Neural progenitor cell (in vitro differentiated cells): ENCODE results near the gene PTPRK. TPM values are rescaled to one million over a fixed set of nuclear protein-coding genes. Genes with fewer than 3 reads are reported as not detected.

Source experiments
- DNase-seq: peaks from one replicate; pipeline ENCODE4 v3.0.0-alpha.2; 2016; ENCODE audit warnings: low spot score
- H2AFZ ChIP-seq: fragments of 200-600 bp; sonication (generic); replicated peaks from 2 replicates; pipeline ENCODE4 v1.6.1; 2016; ENCODE audit warnings: antibody characterized with exemption
- H3F3A ChIP-seq: fragments of 200-600 bp; sonication (generic); 2 replicates; pipeline ENCODE4 v1.6.1; 2016; ENCODE audit warnings: antibody characterized with exemption, low read depth
- H3K27ac ChIP-seq: fragments of 200-600 bp; sonication (generic); 2 replicates; pipeline ENCODE4 v1.5.1; 2016; ENCODE audit warnings: mild to moderate bottlenecking
- H3K27me3 ChIP-seq: fragments of 200-600 bp; sonication (generic); 2 replicates; pipeline ENCODE4 v1.6.1; 2016; ENCODE audit warnings: mild to moderate bottlenecking, moderate library complexity
- H3K36me3 ChIP-seq: fragments of 200-600 bp; sonication (generic); 2 replicates; pipeline ENCODE4 v1.5.1; 2016
- H3K4me1 ChIP-seq: fragments of 200-600 bp; sonication (generic); 2 replicates; pipeline ENCODE4 v1.6.1; 2016; ENCODE audit warnings: mixed run types
- H3K4me2 ChIP-seq: fragments of 200-600 bp; sonication (generic); 2 replicates; pipeline ENCODE4 v1.6.1; 2016
- H3K4me3 ChIP-seq: fragments of 200-600 bp; sonication (generic); 2 replicates; pipeline ENCODE4 v1.5.1; 2016
- H3K79me2 ChIP-seq: fragments of 200-600 bp; sonication (generic); 2 replicates; pipeline ENCODE4 v1.6.1; 2016; ENCODE audit warnings: low read depth
- H3K9ac ChIP-seq: fragments of 200-600 bp; sonication (generic); 2 replicates; pipeline ENCODE4 v1.6.1; 2016
- H3K9me3 ChIP-seq: fragments of 200-600 bp; sonication (generic); 2 replicates; pipeline ENCODE4 v1.5.1; 2016; ENCODE audit warnings: low read depth
- H4K20me1 ChIP-seq: fragments of 200-600 bp; sonication (generic); 2 replicates; pipeline ENCODE4 v1.6.1; 2016; ENCODE audit warnings: low read depth
- H3K27ac Mint-ChIP-seq: 3 replicates; pipeline ENCODE4 v1.8.0; 2021; ENCODE audit warnings: mixed read lengths
- H3K27me3 Mint-ChIP-seq: 2 replicates; pipeline ENCODE4 v1.8.0; 2022; ENCODE audit warnings: low read depth, mild to moderate bottlenecking, inconsistent platforms, moderate library complexity, mixed read lengths; ENCODE audit not compliant: insufficient read depth
- H3K36me3 Mint-ChIP-seq: 3 replicates; pipeline ENCODE4 v1.8.0; 2021; ENCODE audit warnings: mixed read lengths
- H3K4me1 Mint-ChIP-seq: 3 replicates; pipeline ENCODE4 v1.8.0; 2021; ENCODE audit warnings: mixed read lengths
- H3K4me3 Mint-ChIP-seq: 3 replicates; pipeline ENCODE4 v1.8.0; 2021; ENCODE audit warnings: mild to moderate bottlenecking, moderate library complexity, mixed read lengths
- H3K9me3 Mint-ChIP-seq: 3 replicates; pipeline ENCODE4 v1.8.0; 2020; ENCODE audit warnings: mixed read lengths
- CTCF ChIP-seq: fragments of 200-600 bp; sonication (generic); IDR thresholded peaks from 2 replicates; pipeline ENCODE4 v1.5.1; 2017; ENCODE audit warnings: antibody characterized with exemption, mild to moderate bottlenecking
- EZH2 ChIP-seq: fragments of 200-600 bp; sonication (generic); IDR thresholded peaks from 2 replicates; pipeline ENCODE4 v1.6.1; 2017; ENCODE audit warnings: antibody characterized with exemption, mild to moderate bottlenecking, moderate library complexity
- EZH2phosphoT487 ChIP-seq: fragments of 200-600 bp; sonication (generic); IDR thresholded peaks from 2 replicates; pipeline ENCODE4 v1.6.1; 2017; ENCODE audit warnings: antibody characterized with exemption
- total RNA-seq: library from RNA; depleted of rRNA; stranded (reverse); fragments of >200 nt; gene quantifications from 2 replicates; pipeline ENCODE4 v1.2.3, GENCODE V29; 2015; ENCODE audit warnings: low replicate concordance

PTPRK gene
- total RNA-seq, 1 donor from 2014 or later = 35.0 TPM

DNA sequence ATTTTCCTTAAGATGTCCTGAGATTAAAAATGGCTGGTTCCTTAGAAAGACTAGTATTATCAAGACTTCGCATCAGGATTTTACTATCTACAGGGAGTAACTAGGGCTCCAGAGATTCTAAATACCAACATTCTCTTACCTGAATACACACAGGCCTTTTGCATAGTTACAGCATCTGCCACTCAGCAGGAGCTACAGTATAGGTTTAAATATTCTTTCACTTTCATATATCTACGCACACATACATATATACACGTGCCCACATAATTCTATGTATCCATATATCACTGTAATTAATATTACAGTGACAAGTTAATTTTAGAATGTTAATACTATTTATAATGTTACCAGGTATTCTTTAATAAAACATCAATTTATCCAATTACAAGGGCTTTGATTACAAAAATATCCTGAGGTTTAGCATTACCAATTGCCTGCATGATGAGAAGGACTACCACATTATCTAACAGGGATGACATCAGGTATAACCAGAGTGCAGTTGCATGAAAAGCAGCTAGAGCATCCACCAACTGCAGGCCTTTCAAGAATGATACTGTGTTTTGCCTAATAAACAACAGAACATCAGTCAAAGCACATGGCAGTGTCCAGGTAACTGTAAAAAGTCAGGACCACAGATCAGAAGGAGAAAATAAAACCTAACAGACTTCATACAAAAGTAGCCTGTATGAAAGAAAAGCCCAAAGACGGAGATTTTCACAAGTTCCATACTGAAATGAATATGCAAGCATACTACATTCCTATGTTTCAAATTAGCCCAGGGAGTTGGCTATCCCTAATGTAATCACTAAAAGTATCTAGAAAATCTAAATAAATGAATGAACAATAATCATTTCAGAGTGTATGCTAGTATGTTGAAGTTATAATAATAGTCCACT lies 268.7 kb downstream of the PTPRK start:
- no peaks in the 10 kb centered on the region for H3F3A ChIP-seq
- no peak for TF ChIP-seq EZH2
- no peak for TF ChIP-seq EZH2phosphoT487
- no peak for TF ChIP-seq CTCF
- no peak overlapping the region for H3K4me3 ChIP-seq
- H3K36me3 ChIP-seq = no peaks in the 10 kb centered on the region
- H3K4me1 ChIP-seq = peaks cover 7% of the 10 kb centered on the region
- no peak overlapping the region for H3K4me2 ChIP-seq
- H2AFZ ChIP-seq = no peak overlapping the region
- Mint-ChIP-seq H3K27ac (no peak overlapping the region), H3K36me3 (peaks cover 7% of the 10 kb centered on the region), H3K27me3 (no peaks in the 10 kb centered on the region), H3K4me1 (peaks cover 2% of the 10 kb centered on the region), H3K4me3 (no peak overlapping the region), H3K9me3 (no peaks in the 10 kb centered on the region)
- H3K27me3 ChIP-seq = no peaks in the 10 kb centered on the region
- no peaks in the 10 kb centered on the region for H4K20me1 ChIP-seq
- H3K27ac ChIP-seq = no peak overlapping the region
- no peaks in the 10 kb centered on the region for H3K79me2 ChIP-seq
- H3K9me3 ChIP-seq = no peaks in the 10 kb centered on the region
- DNase-seq = no peak
- no peak overlapping the region for H3K9ac ChIP-seq

DNA sequence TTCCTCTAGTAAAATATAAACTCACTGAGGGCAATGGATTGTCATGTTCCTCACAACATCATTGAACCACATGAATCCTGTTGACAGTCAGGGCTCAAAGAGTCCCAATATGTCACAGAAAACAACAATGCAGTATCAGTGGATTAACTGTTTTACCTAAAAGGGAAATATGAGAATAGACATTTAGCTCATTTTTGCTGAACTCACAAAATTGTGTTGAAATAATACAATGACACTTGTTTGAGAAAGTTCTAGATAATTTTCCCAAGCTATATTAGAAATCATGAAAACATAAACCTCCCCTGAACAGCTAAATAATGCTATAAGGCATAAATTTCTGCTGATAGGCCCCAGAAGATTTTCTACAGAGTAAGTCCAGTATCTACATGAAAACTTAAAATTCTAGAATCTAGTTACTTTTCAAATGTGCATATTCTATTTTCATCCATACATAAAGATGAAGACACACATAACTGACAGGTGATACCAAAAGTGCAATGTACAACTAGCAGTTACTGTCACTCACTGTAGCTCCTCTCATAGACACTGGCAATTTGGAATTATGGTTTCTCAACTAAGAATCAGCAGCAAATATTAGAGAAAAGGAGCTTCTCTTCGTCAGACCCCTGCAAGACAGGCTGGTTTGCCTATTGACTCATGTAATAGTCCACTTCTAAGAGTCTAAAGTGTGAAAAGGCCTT lies 269.9 kb downstream of the PTPRK start:
- no peak overlapping the region for H3K9ac ChIP-seq
- no peak overlapping the region for H3K4me3 ChIP-seq
- H3K9me3 Mint-ChIP-seq = no peaks in the 10 kb centered on the region
- H3K4me2 ChIP-seq = no peak overlapping the region
- TF ChIP-seq EZH2 (no peak), EZH2phosphoT487 (no peak), CTCF (no peak)
- peaks cover 2% of the 10 kb centered on the region for H3K36me3 Mint-ChIP-seq
- H4K20me1 ChIP-seq = no peaks in the 10 kb centered on the region
- H3K4me1 ChIP-seq = peaks cover 11% of the 10 kb centered on the region
- no peaks in the 10 kb centered on the region for H3F3A ChIP-seq
- peaks cover 5% of the 10 kb centered on the region for H3K4me1 Mint-ChIP-seq
- no peaks in the 10 kb centered on the region for H3K27me3 Mint-ChIP-seq
- no peak overlapping the region for H3K27ac ChIP-seq
- no peaks in the 10 kb centered on the region for H3K9me3 ChIP-seq
- H3K27ac Mint-ChIP-seq = no peak overlapping the region
- H3K27me3 ChIP-seq = no peaks in the 10 kb centered on the region
- H3K36me3 ChIP-seq = no peaks in the 10 kb centered on the region
- H2AFZ ChIP-seq = no peak overlapping the region
- no peak for DNase-seq
- no peaks in the 10 kb centered on the region for H3K79me2 ChIP-seq
- H3K4me3 Mint-ChIP-seq = no peak overlapping the region

DNA sequence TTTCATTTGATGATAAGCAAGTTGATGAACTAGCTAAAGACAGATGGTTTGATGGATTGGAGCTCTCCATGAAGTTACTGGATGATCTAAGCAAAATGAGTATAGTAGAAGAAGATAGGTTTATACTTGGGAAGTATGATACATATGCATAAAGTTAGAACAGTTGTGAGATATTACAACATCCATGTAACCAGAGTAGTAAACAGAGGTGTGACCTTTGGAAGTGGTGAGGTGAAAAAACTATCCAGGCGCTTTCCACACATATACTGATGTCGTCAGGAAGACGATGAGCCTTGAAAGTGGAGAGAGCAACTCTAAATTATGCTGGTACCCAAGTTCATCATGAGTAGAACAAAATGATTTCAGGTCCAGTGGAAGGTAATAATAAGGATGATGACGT lies 271.0 kb downstream of the PTPRK start:
- Histone ChIP-seq H2AFZ (no peak overlapping the region), H3K27ac (no peak overlapping the region), H3K27me3 (no peaks in the 10 kb centered on the region), H3K4me2 (no peak overlapping the region), H3F3A (no peaks in the 10 kb centered on the region), H3K9me3 (no peaks in the 10 kb centered on the region), H3K9ac (no peak overlapping the region), H4K20me1 (no peaks in the 10 kb centered on the region), H3K36me3 (no peaks in the 10 kb centered on the region), H3K79me2 (no peaks in the 10 kb centered on the region), H3K4me1 (peaks cover 11% of the 10 kb centered on the region), H3K4me3 (no peak overlapping the region)
- H3K4me3 Mint-ChIP-seq = no peak overlapping the region
- H3K36me3 Mint-ChIP-seq = peaks cover 2% of the 10 kb centered on the region
- TF ChIP-seq EZH2 (no peak), EZH2phosphoT487 (no peak), CTCF (no peak)
- DNase-seq = no peak
- H3K4me1 Mint-ChIP-seq = peaks cover 5% of the 10 kb centered on the region
- H3K27ac Mint-ChIP-seq = no peak overlapping the region
- no peaks in the 10 kb centered on the region for H3K27me3 Mint-ChIP-seq
- no peaks in the 10 kb centered on the region for H3K9me3 Mint-ChIP-seq
